Astrocyte (in vitro differentiated cells and primary cell): Measurements from ENCODE around the gene ADCY4. TPM values are rescaled to one million over a fixed set of nuclear protein-coding genes. Genes with fewer than 3 reads are reported as not detected.

Source experiments
- DNase-seq: peaks from one replicate; pipeline ENCODE4 v3.0.0-alpha.2; 2010; ENCODE audit warnings: low read depth
- FAIRE-seq: peaks from 2 replicates; lab custom pipeline; 2011; peaks lifted over from hg19 to GRCh38; lab: Jason Lieb, UNC
- H2AFZ ChIP-seq: 2 replicates; pipeline ENCODE4 v1.6.0; 2012; ENCODE audit warnings: low read depth, low read length, inconsistent platforms
- H3K27ac ChIP-seq: 2 replicates; pipeline ENCODE4 v1.5.1; 2011; ENCODE audit warnings: low read depth, low read length, inconsistent platforms
- H3K27me3 ChIP-seq: 2 replicates; pipeline ENCODE4 v1.6.0; 2011; ENCODE audit warnings: low read length, inconsistent platforms; ENCODE audit not compliant: insufficient read depth
- H3K36me3 ChIP-seq: 2 replicates; pipeline ENCODE4 v1.5.1; 2011; ENCODE audit warnings: low read length, inconsistent platforms; ENCODE audit not compliant: insufficient read depth
- H3K4me1 ChIP-seq: 2 replicates; pipeline ENCODE4 v1.5.1; 2011; ENCODE audit warnings: low read length, inconsistent platforms; ENCODE audit not compliant: insufficient read depth
- H3K4me2 ChIP-seq: 2 replicates; pipeline ENCODE4 v1.6.0; 2012; ENCODE audit warnings: low read length, inconsistent platforms
- H3K4me3 ChIP-seq: 2 replicates; pipeline ENCODE4 v1.5.1; 2011; ENCODE audit warnings: low read depth, mild to moderate bottlenecking, low read length, inconsistent platforms; ENCODE audit not compliant: insufficient read depth
- H3K79me2 ChIP-seq: 2 replicates; pipeline ENCODE4 v1.6.0; 2012; ENCODE audit warnings: mild to moderate bottlenecking, low read length, inconsistent platforms; ENCODE audit not compliant: insufficient read depth
- H3K9ac ChIP-seq: 2 replicates; pipeline ENCODE4 v1.6.0; 2012; ENCODE audit warnings: mild to moderate bottlenecking, low read length, inconsistent platforms
- H3K9me3 ChIP-seq: 2 replicates; pipeline ENCODE4 v1.5.1; 2012; ENCODE audit warnings: low read depth, mild to moderate bottlenecking, low read length, inconsistent platforms; ENCODE audit not compliant: insufficient read depth
- H4K20me1 ChIP-seq: 2 replicates; pipeline ENCODE4 v1.6.0; 2012; ENCODE audit warnings: low read length, inconsistent platforms; ENCODE audit not compliant: insufficient read depth
- H3K27ac Mint-ChIP-seq: one replicate; pipeline ENCODE4 v1.8.0; 2021; ENCODE audit warnings: mild to moderate bottlenecking, mixed read lengths; ENCODE audit not compliant: unreplicated experiment
- H3K27me3 Mint-ChIP-seq: one replicate; pipeline ENCODE4 v1.8.0; 2021; ENCODE audit warnings: low read depth, mixed read lengths; ENCODE audit not compliant: unreplicated experiment
- H3K36me3 Mint-ChIP-seq: one replicate; pipeline ENCODE4 v1.8.0; 2021; ENCODE audit warnings: low read depth, mixed read lengths; ENCODE audit not compliant: unreplicated experiment
- H3K4me1 Mint-ChIP-seq: one replicate; pipeline ENCODE4 v1.8.0; 2021; ENCODE audit warnings: low read depth, mixed read lengths; ENCODE audit not compliant: unreplicated experiment
- H3K4me3 Mint-ChIP-seq: one replicate; pipeline ENCODE4 v1.8.0; 2021; ENCODE audit warnings: mild to moderate bottlenecking, moderate library complexity, mixed read lengths; ENCODE audit not compliant: unreplicated experiment
- H3K9me3 Mint-ChIP-seq: one replicate; pipeline ENCODE4 v1.8.0; 2021; ENCODE audit warnings: mild to moderate bottlenecking, mixed read lengths; ENCODE audit not compliant: unreplicated experiment
- CTCF ChIP-seq: IDR thresholded peaks from 2 replicates; pipeline ENCODE4 v1.5.1; 2011; ENCODE audit warnings: low read depth, mild to moderate bottlenecking, inconsistent platforms, low read length, moderate library complexity; ENCODE audit not compliant: insufficient read depth
- EZH2 ChIP-seq: IDR thresholded peaks from 2 replicates; pipeline ENCODE4 v1.6.1; 2012; ENCODE audit warnings: mild to moderate bottlenecking, low read length, inconsistent platforms; ENCODE audit not compliant: insufficient read depth
- total RNA-seq: library from RNA; stranded (reverse); gene quantifications from 2 replicates; pipeline ENCODE4 v1.2.1, GENCODE V29; 2021

Gene ADCY4
- total RNA-seq, 1 donor from 2014 or later: 0.32 TPM

GRCh38 chr14:24322672-24323071 lies 12.2 kb downstream of the ADCY4 start:
- TF ChIP-seq CTCF (no peak), EZH2 (no peak)
- Histone ChIP-seq H3K9me3 (no peaks in the 10 kb centered on the region), H3K27ac (no peak overlapping the region), H3K27me3 (peaks cover 31% of the 10 kb centered on the region), H4K20me1 (no peaks in the 10 kb centered on the region), H3K4me1 (no peaks in the 10 kb centered on the region), H3K9ac (no peak overlapping the region), H3K36me3 (no peaks in the 10 kb centered on the region), H2AFZ (no peak overlapping the region), H3K4me2 (no peak overlapping the region), H3K79me2 (no peaks in the 10 kb centered on the region), H3K4me3 (no peak overlapping the region)
- Mint-ChIP-seq H3K27ac (no peak overlapping the region), H3K36me3 (no peaks in the 10 kb centered on the region), H3K27me3 (peaks cover 43% of the 10 kb centered on the region), H3K4me3 (no peak overlapping the region), H3K9me3 (no peaks in the 10 kb centered on the region), H3K4me1 (peaks cover 3% of the 10 kb centered on the region)
- FAIRE-seq: no peak
- no peak for DNase-seq

GRCh38 chr14:24321212-24321975 lies 13.5 kb downstream of the ADCY4 start:
- Mint-ChIP-seq H3K9me3 (no peaks in the 10 kb centered on the region), H3K4me3 (no peak overlapping the region), H3K27me3 (peaks cover 39% of the 10 kb centered on the region), H3K4me1 (peaks cover 9% of the 10 kb centered on the region), H3K27ac (no peak overlapping the region), H3K36me3 (no peaks in the 10 kb centered on the region)
- Histone ChIP-seq H3K27ac (no peak overlapping the region), H3K27me3 (peaks cover 29% of the 10 kb centered on the region), H4K20me1 (no peaks in the 10 kb centered on the region), H3K79me2 (no peaks in the 10 kb centered on the region), H3K4me1 (peaks cover 7% of the 10 kb centered on the region), H3K4me2 (no peak overlapping the region), H3K4me3 (no peak overlapping the region), H3K9me3 (no peaks in the 10 kb centered on the region), H3K36me3 (no peaks in the 10 kb centered on the region), H3K9ac (no peak overlapping the region), H2AFZ (no peak overlapping the region)
- TF ChIP-seq EZH2 (no peak), CTCF (no peak)
- DNase-seq (no peak), FAIRE-seq (no peak)
